ENCODE results near the gene EPHA10. TPM values are rescaled to one million over a fixed set of nuclear protein-coding genes. Genes with fewer than 3 reads are reported as not detected.

Gene EPHA10
- polyA plus RNA-seq, 1 experiment = not detected

- H3K27me3 ChIP-seq (ENCODE audit: control insufficient read depth, insufficient read depth, low read length) = peaks cover 41% of the 10 kb centered on the region
- no peaks in the 10 kb centered on the region for H3K9me3 ChIP-seq (ENCODE audit: control insufficient read depth, insufficient read depth, low read length)
- no peak for TF ChIP-seq CTCF (IDR thresholded peaks at IDR 0.05; ENCODE audit: low read depth, low read length)
- DNase-seq (ENCODE audit: low read depth, low spot score) = no peak
- ChIA-PET POLR2A (no interaction called here), CTCF (interaction anchor here (0.7 to 1.1 kb wide), 2 partner anchors 12 to 69 kb away, joined by 3 read pairs; no protein-coding TSS in a partner anchor)
- no peak overlapping the region for H3K27ac ChIP-seq (ENCODE audit: low read depth, low read length)
- no peak overlapping the region for H3K4me3 ChIP-seq (ENCODE audit: low read depth, low read length)
Observed at GRCh38 chr1:37670133-37670532, 94.8 kb downstream of the EPHA10 start.

GRCh38 chr1:37667023-37667671 is 97.8 kb downstream of the EPHA10 start:
- ChIA-PET POLR2A (interaction anchor here (0.6 kb wide), 1 partner anchor 88 kb away, joined by 4 read pairs; no protein-coding TSS in a partner anchor), CTCF (interaction anchor here (1.0 to 1.6 kb wide), 2 partner anchors 15 to 64 kb away, joined by 4 to 7 read pairs; no protein-coding TSS in a partner anchor)
- TF ChIP-seq CTCF (IDR thresholded peaks at IDR 0.05; ENCODE audit: low read depth, low read length) = no peak

GRCh38 chr1:37666241-37666867 is 98.6 kb downstream of the EPHA10 start:
- Histone ChIP-seq H3K9me3 (ENCODE audit: control insufficient read depth, insufficient read depth, low read length) (no peaks in the 10 kb centered on the region), H3K27me3 (ENCODE audit: control insufficient read depth, insufficient read depth, low read length) (peaks cover 28% of the 10 kb centered on the region), H3K4me3 (ENCODE audit: low read depth, low read length) (no peak overlapping the region), H3K27ac (ENCODE audit: low read depth, low read length) (peak overlapping the region; percentile 21)
- ChIA-PET CTCF (interaction anchor here (1.0 to 1.6 kb wide), 2 partner anchors 15 to 63 kb away, joined by 4 to 7 read pairs; no protein-coding TSS in a partner anchor), POLR2A (no interaction called here)
- DNase-seq (ENCODE audit: low read depth, low spot score) = no peak
- TF ChIP-seq CTCF (IDR thresholded peaks at IDR 0.05; ENCODE audit: low read depth, low read length) = no peak

More at GRCh38 chr1:37667023-37667671, 97.8 kb downstream of the EPHA10 start:
- no peaks in the 10 kb centered on the region for H3K9me3 ChIP-seq (ENCODE audit: control insufficient read depth, insufficient read depth, low read length)
- H3K27me3 ChIP-seq (ENCODE audit: control insufficient read depth, insufficient read depth, low read length) = peaks cover 29% of the 10 kb centered on the region
- H3K27ac ChIP-seq (ENCODE audit: low read depth, low read length) = peak overlapping the region; percentile 21
- H3K4me3 ChIP-seq (ENCODE audit: low read depth, low read length) = no peak overlapping the region
- no peak for DNase-seq (ENCODE audit: low read depth, low spot score)

Small RNA genes within 50 kb of the gene (small RNA-seq; reads per million reads assigned to genes)
- not detected for gene RF00019 (ENCODE audit: insufficient read length, low read depth)

Other genes with a start within 250 kb of the EPHA10 start
- 7.8 and 8.9 TPM in 2 replicates for gene SNIP1, start 210.8 kb downstream of the EPHA10 start, polyA plus RNA-seq (2011; rRNA removed)
- 13.1 and 14.2 TPM in 2 replicates for gene DNALI1, start 208.2 kb downstream of the EPHA10 start, polyA plus RNA-seq (2011; rRNA removed)
- 52.5 and 64.7 TPM in 2 replicates for gene GNL2, start 169.2 kb downstream of the EPHA10 start, polyA plus RNA-seq (2011; rRNA removed)
- gene RSPO1, start 130.2 kb downstream of the EPHA10 start, polyA plus RNA-seq (2011; rRNA removed) = 0.04 TPM in 1 of 2 replicates, not detected in the other
- 7.1 and 9.6 TPM in 2 replicates for gene CDCA8, start 72.6 kb downstream of the EPHA10 start, polyA plus RNA-seq (2011; rRNA removed)
- 0.32 and 0.65 TPM in 2 replicates for gene MANEAL, start 28.7 kb upstream of the EPHA10 start, polyA plus RNA-seq (2011; rRNA removed)
- 26.0 and 30.3 TPM in 2 replicates for gene C1orf122, start 42.7 kb upstream of the EPHA10 start, polyA plus RNA-seq (2011; rRNA removed)
- 15.2 and 15.6 TPM in 2 replicates for gene YRDC, start 43.1 kb upstream of the EPHA10 start, polyA plus RNA-seq (2011; rRNA removed)
- gene MTF1, start 94.5 kb upstream of the EPHA10 start, polyA plus RNA-seq (2011; rRNA removed) = 6.8 and 8.6 TPM in 2 replicates
- 20.1 and 21.9 TPM in 2 replicates for gene INPP5B, start 181.9 kb upstream of the EPHA10 start, polyA plus RNA-seq (2011; rRNA removed)
- gene SF3A3, start 224.9 kb upstream of the EPHA10 start, polyA plus RNA-seq (2011; rRNA removed) = 60.0 and 76.1 TPM in 2 replicates
- 10.0 and 13.5 TPM in 2 replicates for gene FHL3, start 240.4 kb upstream of the EPHA10 start, polyA plus RNA-seq (2011; rRNA removed)
- 32.9 and 43.8 TPM in 2 replicates for gene UTP11, start 247.6 kb upstream of the EPHA10 start, polyA plus RNA-seq (2011; rRNA removed)